HepG2 (cell line): ENCODE measurements around the gene MAPK14. TPM values are rescaled to one million over a fixed set of nuclear protein-coding genes. Genes with fewer than 3 reads are reported as not detected.

Source experiments
- CENPX ChIP-seq: sonication (generic); formaldehyde crosslinking; IDR thresholded peaks from 2 replicates; pipeline ENCODE4 v1.9.0; 2021; ENCODE audit warnings: mild to moderate bottlenecking, missing genetic modification reagents, moderate library complexity
- E2F5 ChIP-seq: sonication (generic); formaldehyde crosslinking; conservative IDR thresholded peaks from 2 replicates; pipeline ENCODE4 v1.4.0; 2020; ENCODE audit warnings: missing genetic modification reagents
- GATA4 ChIP-seq: sonication (generic); IDR thresholded peaks from 2 replicates; pipeline ENCODE4 v1.6.1; 2016; ENCODE audit warnings: antibody characterized with exemption, low read depth, borderline replicate concordance
- HNRNPLL ChIP-seq: fragments of 200-400 bp; formaldehyde crosslinking; IDR thresholded peaks from 2 replicates; pipeline ENCODE4 v1.6.1; 2017; ENCODE audit warnings: mild to moderate bottlenecking, low read depth, low read length; ENCODE audit not compliant: poor library complexity, severe bottlenecking
- JDP2 ChIP-seq: sonication (generic); formaldehyde crosslinking; IDR thresholded peaks from 2 replicates; pipeline ENCODE4 v1.8.1; 2022; ENCODE audit warnings: missing genetic modification reagents, borderline replicate concordance
- KAT2B ChIP-seq: fragments of 150-350 bp; IDR thresholded peaks from 2 replicates; pipeline ENCODE4 v1.6.1; 2014; ENCODE audit warnings: low read depth, low read length, borderline replicate concordance
- KDM5B ChIP-seq: sonication (generic); formaldehyde crosslinking; IDR thresholded peaks from 2 replicates; pipeline ENCODE4 v1.4.0; 2020; ENCODE audit warnings: missing genetic modification reagents, mild to moderate bottlenecking, borderline replicate concordance
- NAIF1 ChIP-seq: sonication (generic); formaldehyde crosslinking; IDR thresholded peaks from 2 replicates; pipeline ENCODE4 v1.5.0; 2020; ENCODE audit warnings: mild to moderate bottlenecking, missing genetic modification reagents, borderline replicate concordance
- PPARG ChIP-seq: conservative IDR thresholded peaks from 2 replicates; pipeline ENCODE4 v1.6.1; 2016; ENCODE audit warnings: missing biosample characterization, missing genetic modification reagents
- SMAD1 ChIP-seq: sonication (generic); formaldehyde crosslinking; IDR thresholded peaks from 2 replicates; pipeline ENCODE4 v1.4.0; 2020; ENCODE audit warnings: missing genetic modification reagents, low read depth, mild to moderate bottlenecking, borderline replicate concordance
- TFDP2 ChIP-seq: sonication (generic); formaldehyde crosslinking; IDR thresholded peaks from 2 replicates; pipeline ENCODE4 v1.4.0; 2020; ENCODE audit warnings: missing genetic modification reagents
- TFE3 ChIP-seq: IDR thresholded peaks from 2 replicates; pipeline ENCODE4 v1.6.1; 2016
- ZFAT ChIP-seq: sonication (generic); formaldehyde crosslinking; conservative IDR thresholded peaks from 2 replicates; pipeline ENCODE4 v1.8.1; 2023; ENCODE audit warnings: missing genetic modification reagents, inconsistent platforms
- ZFP1 ChIP-seq: IDR thresholded peaks from 2 replicates; pipeline ENCODE4 v1.6.1; 2016
- ZFY ChIP-seq: sonication (generic); formaldehyde crosslinking; IDR thresholded peaks from 2 replicates; pipeline ENCODE4 v1.4.0; 2020; ENCODE audit warnings: missing genetic modification reagents
- ZNF124 ChIP-seq: sonication (generic); formaldehyde crosslinking; IDR thresholded peaks from 2 replicates; pipeline ENCODE4 v1.4.0; 2020; ENCODE audit warnings: missing genetic modification reagents
- ZNF180 ChIP-seq: sonication (generic); formaldehyde crosslinking; IDR thresholded peaks from 2 replicates; pipeline ENCODE4 v1.4.0; 2020; ENCODE audit warnings: low read depth, missing genetic modification reagents, borderline replicate concordance
- ZNF430 ChIP-seq: sonication (generic); formaldehyde crosslinking; IDR thresholded peaks from 2 replicates; pipeline ENCODE4 v1.9.0; 2021; ENCODE audit warnings: mild to moderate bottlenecking, missing genetic modification reagents
- ZNF432 ChIP-seq: sonication (generic); formaldehyde crosslinking; IDR thresholded peaks from 2 replicates; pipeline ENCODE4 v1.5.0; 2020; ENCODE audit warnings: missing genetic modification reagents, mild to moderate bottlenecking, borderline replicate concordance
- ZNF496 ChIP-seq: sonication (generic); formaldehyde crosslinking; IDR thresholded peaks from 2 replicates; pipeline ENCODE4 v1.8.1; 2023; ENCODE audit warnings: mild to moderate bottlenecking, moderate library complexity, missing genetic modification reagents; ENCODE audit not compliant: insufficient replicate concordance
- ZNF501 ChIP-seq: sonication (generic); formaldehyde crosslinking; IDR thresholded peaks from 2 replicates; pipeline ENCODE4 v1.5.1; 2020; ENCODE audit warnings: mild to moderate bottlenecking, moderate library complexity, missing genetic modification reagents
- ZNF512B ChIP-seq: sonication (generic); formaldehyde crosslinking; IDR thresholded peaks from 2 replicates; pipeline ENCODE4 v1.5.1; 2020; ENCODE audit warnings: missing genetic modification reagents, mild to moderate bottlenecking, borderline replicate concordance
- ZNF552 ChIP-seq: sonication (generic); formaldehyde crosslinking; IDR thresholded peaks from 2 replicates; pipeline ENCODE4 v1.9.0; 2022; ENCODE audit warnings: missing genetic modification reagents, mild to moderate bottlenecking, borderline replicate concordance
- ZNF619 ChIP-seq: sonication (generic); formaldehyde crosslinking; IDR thresholded peaks from 2 replicates; pipeline ENCODE4 v1.4.0; 2020; ENCODE audit warnings: mild to moderate bottlenecking, missing genetic modification reagents
- polyA plus RNA-seq, 8 experiments: library from polyadenylated mRNA; depleted of rRNA in 3 of 8; stranded (reverse) in 7 of 8; unstranded in 1 of 8; fragments of >200 nt; fragmentation: Illumina TruSeq in 4 of 8; extraction: Trizol in 4 of 8; gene quantifications; 2 replicates each; pipeline versions ENCODE4 v1.2.1 to v1.2.3, GENCODE V29; 2011 to 2016; ENCODE audit warnings: low read depth in 4 of 8, missing spikeins in 1 of 8, mixed read lengths in 1 of 8; ENCODE audit not compliant: insufficient read depth in 1 of 8
- total RNA-seq, 5 experiments: library from RNA; depleted of rRNA; stranded (reverse); fragments of >200 nt; fragmentation: Illumina TruSeq; extraction: Trizol; gene quantifications; 2 replicates each; pipeline ENCODE4 v1.2.3, GENCODE V29; 2016; ENCODE audit warnings: low read depth in 1 of 5

Gene MAPK14
- total and polyA plus RNA-seq, 2 of the 13 experiments (the other 11 are each of a cell fraction or from before 2014, with no cell fraction given) = 66.3 to 67.3 TPM

- TF ChIP-seq ZNF512B (CRISPR knock-in tag) = no peak
- TF ChIP-seq HNRNPLL = peak; percentile 52
- TF ChIP-seq E2F5 (CRISPR knock-in tag) = peak; percentile 23; the same call in 1 of the 2 replicates
- TF ChIP-seq ZNF124 (CRISPR knock-in tag) = 0 out of 2 replicates have a peak, but pooled peaks have one; percentile 30
- no peak for TF ChIP-seq TFDP2 (CRISPR knock-in tag)
- TF ChIP-seq JDP2 = no peak
- TF ChIP-seq SMAD1 = no peak
- TF ChIP-seq ZFY (CRISPR knock-in tag) = peak; percentile 85
- no peak for TF ChIP-seq ZNF501 (CRISPR knock-in tag)
- TF ChIP-seq NAIF1 = no peak
- TF ChIP-seq ZFAT (CRISPR knock-in tag) = no peak
- peak; percentile 34; the same call in 1 of the 2 replicates for TF ChIP-seq ZNF552 (CRISPR knock-in tag)
- TF ChIP-seq TFE3 (CRISPR knock-in tag) = no peak
- no peak for TF ChIP-seq ZNF496
- no peak for TF ChIP-seq KAT2B
- TF ChIP-seq ZNF432 (CRISPR knock-in tag) = no peak
- 0 out of 2 replicates have a peak, but pooled peaks have one; percentile 66 for TF ChIP-seq ZNF619 (CRISPR knock-in tag)
- no peak for TF ChIP-seq CENPX
- TF ChIP-seq ZNF180 (CRISPR knock-in tag) = no peak
- no peak for TF ChIP-seq GATA4
- TF ChIP-seq ZNF430 (CRISPR knock-in tag) = peak; percentile 58; the same call in 1 of the 2 replicates
- TF ChIP-seq PPARG (CRISPR knock-in tag) = 0 out of 2 replicates have a peak, but pooled peaks have one; percentile 15
- TF ChIP-seq ZFP1 (CRISPR knock-in tag) = no peak
- peak; percentile 68 for TF ChIP-seq KDM5B (CRISPR knock-in tag)
Observed at GRCh38 chr6:36028088-36028876, 674 bp downstream of the MAPK14 start (continued).
